HG02610 (cell line): ENCODE data around the gene TMEM80.

Source experiments
- ATAC-seq: cut with Tn5 transposase; IDR thresholded peaks from one replicate; pipeline ENCODE4 v1.9.1; 2021; ENCODE audit warnings: mild to moderate bottlenecking, moderate library complexity; ENCODE audit not compliant: unreplicated experiment

Gene TMEM80

GRCh38 chr11:699116-699508, 3.5 kb downstream of the TMEM80 start:
- no peak for ATAC-seq

GRCh38 chr11:699753-700152, 4.1 kb downstream of the TMEM80 start:
- ATAC-seq = no peak

GRCh38 chr11:701741-702461, 6.3 kb downstream of the TMEM80 start:
- ATAC-seq = no peak

GRCh38 chr11:702462-703461, 7.1 kb downstream of the TMEM80 start:
- no peak for ATAC-seq

GRCh38 chr11:703506-703905, 7.9 kb downstream of the TMEM80 start:
- ATAC-seq = no peak

- no peak for ATAC-seq
Observed at GRCh38 chr11:704228-704674, 8.6 kb downstream of the TMEM80 start.

- no peak for ATAC-seq
Observed at GRCh38 chr11:704781-705645, 9.4 kb downstream of the TMEM80 start.

GRCh38 chr11:705646-706438, 10.2 kb downstream of the TMEM80 start, which contains the start of gene EPS8L2:
Gene EPS8L2 (plus strand): TSS chr11:706231. CDS start chr11:709408, 3,177 bp downstream.
- ATAC-seq = no peak

- ATAC-seq = no peak
Observed at GRCh38 chr11:706439-706956, 10.9 kb downstream of the TMEM80 start.

- ATAC-seq = no peak
Observed at GRCh38 chr11:706957-707816, 11.6 kb downstream of the TMEM80 start.

- ATAC-seq = no peak
Observed at GRCh38 chr11:707817-708420, 12.3 kb downstream of the TMEM80 start.

GRCh38 chr11:708511-708910, 12.9 kb downstream of the TMEM80 start:
- ATAC-seq = no peak

- no peak for ATAC-seq
Observed at GRCh38 chr11:709109-709997, 13.7 kb downstream of the TMEM80 start.

- ATAC-seq = no peak
Observed at GRCh38 chr11:714436-714835, 18.8 kb downstream of the TMEM80 start.

- no peak for ATAC-seq
Observed at GRCh38 chr11:719214-720016, 23.8 kb downstream of the TMEM80 start.

GRCh38 chr11:720017-720641, 24.5 kb downstream of the TMEM80 start:
- ATAC-seq = no peak
